M059J (cell line): ENCODE measurements around the gene MEIOSIN. TPM values are rescaled to one million over a fixed set of nuclear protein-coding genes. Genes with fewer than 3 reads are reported as not detected.
"Not testable (repeated sequence)": the region's sequence is repeated elsewhere in the genome, so short reads cannot be mapped to it uniquely, and the experiment has no call there.

ENCODE experiments used
- DNase-seq: peaks from one replicate; pipeline ENCODE4 v3.0.0-alpha.2; 2012; ENCODE audit warnings: low read depth
- total RNA-seq: library from RNA; depleted of rRNA; stranded (reverse); fragments of >200 nt; shearing (Covaris generic); gene quantifications from 2 replicates; pipeline ENCODE4 v1.2.3, GENCODE V29; 2014; rRNA removed

MEIOSIN gene
- 0.25 TPM in 1 of 2 replicates, not detected in the other for total RNA-seq

- no peak for DNase-seq
These were observed at the start of gene MEIOSIN for GRCh38 chr19:45733160-45733810. Gene MEIOSIN, plus strand, starts transcription at chr19:45733439. Its CDS starts 1,938 bp downstream, at chr19:45735377.

GRCh38 chr19:45685045-45685444 lies 48.2 kb upstream of the MEIOSIN start:
- not testable (repeated sequence) for DNase-seq

GRCh38 chr19:45687599-45687998 lies 45.6 kb upstream of the MEIOSIN start:
- DNase-seq = no peak

GRCh38 chr19:45691516-45692186 lies 41.6 kb upstream of the MEIOSIN start, which contains the start of gene SNRPD2:
Gene SNRPD2, minus strand, starts transcription at chr19:45691953. Its CDS starts 65 bp downstream, at chr19:45691888.
- peak; percentile 94 for DNase-seq

DNA sequence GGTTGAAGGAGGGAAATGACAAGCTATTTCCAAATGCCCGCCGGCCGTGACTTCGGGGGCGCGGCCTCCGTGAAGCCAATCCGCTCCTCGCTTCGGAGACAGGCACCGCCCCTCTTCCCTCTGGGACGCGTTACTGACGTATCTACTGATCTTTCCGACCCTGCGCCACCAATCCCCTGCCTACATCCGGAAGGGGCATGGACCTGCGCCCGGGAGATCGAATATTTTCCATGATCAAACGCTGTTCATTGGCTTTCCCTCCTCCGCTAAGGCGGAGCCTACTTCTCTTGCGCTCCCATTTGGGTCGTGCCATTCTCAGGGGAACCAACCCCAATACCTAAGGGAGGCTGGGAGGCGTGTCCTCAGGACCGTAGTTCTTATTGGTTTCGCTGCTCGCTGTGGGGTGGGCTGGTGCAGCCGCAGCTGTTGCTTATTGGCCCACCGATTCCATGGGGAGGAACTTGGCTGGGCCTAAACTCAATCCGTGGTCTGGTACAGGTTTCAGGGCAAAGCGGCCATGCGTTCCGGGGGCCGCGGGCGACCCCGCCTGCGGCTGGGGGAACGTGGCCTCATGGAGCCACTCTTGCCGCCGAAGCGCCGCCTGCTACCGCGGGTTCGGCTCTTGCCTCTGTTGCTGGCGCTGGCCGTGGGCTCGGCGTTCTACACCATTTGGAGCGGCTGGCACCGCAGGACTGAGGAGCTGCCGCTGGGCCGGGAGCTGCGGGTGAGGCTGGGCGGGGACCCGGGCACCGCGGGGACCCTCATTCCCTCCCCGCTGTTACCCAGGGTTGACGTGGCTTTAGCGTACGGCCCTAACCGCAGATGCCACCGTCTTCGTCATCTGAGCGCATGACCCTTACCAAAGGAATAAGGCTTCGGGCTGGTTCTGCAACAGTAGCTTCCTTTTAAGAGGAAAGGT lies 40.8 kb upstream of the MEIOSIN start, which contains the start of gene QPCTL:
Gene QPCTL, plus strand, starts transcription at position 480 of the 919 bp plus-strand sequence. Its CDS starts 38 bp downstream, at position 518.
- DNase-seq = peak; percentile 100

DNA sequence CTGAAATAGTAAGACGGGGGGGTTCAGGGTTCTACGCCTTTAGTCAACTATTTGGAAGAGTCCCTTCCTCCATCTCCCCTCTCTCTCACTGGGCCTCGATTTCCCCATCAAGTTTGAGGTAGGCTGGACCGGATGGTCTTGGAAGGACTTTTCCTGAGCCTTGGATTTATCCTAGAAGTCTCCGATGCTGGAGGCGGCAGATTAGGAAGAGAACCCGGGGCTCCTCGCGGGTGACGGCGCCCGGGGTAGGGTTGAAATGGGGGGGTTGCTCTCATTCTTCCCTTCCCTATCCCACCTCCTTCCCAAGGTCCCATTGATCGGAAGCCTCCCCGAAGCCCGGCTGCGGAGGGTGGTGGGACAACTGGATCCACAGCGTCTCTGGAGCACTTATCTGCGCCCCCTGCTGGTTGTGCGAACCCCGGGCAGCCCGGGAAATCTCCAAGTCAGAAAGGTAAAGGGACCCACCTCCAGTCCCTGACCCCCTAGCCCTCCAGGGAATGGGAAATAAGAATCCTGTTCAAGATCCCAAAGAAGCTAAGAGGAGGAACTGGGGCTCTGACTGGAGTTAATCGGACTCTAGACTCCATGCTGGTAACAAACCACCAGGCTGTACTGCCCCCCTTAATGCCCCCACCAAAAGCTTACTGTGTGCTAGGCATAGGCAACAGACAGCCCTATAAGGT lies 40.0 kb upstream of the MEIOSIN start:
- DNase-seq = peak; percentile 71

DNA sequence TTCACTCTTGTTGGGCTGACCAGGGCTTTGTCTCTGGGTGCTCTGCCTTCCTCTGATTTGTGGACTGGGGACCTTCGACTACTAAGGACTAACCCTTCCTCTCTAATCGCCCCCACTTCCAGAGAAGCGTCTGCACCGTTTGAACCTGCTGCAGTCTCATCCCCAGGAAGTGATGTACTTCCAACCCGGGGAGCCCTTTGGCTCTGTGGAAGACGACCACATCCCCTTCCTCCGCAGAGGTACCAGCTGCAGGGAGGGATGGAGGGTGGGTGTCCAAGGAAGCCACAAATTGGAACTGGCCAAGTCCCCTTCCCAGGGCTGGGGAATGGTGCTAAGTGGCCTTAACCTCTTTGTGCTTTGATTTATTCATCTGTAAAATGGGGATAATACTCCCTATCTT lies 31.6 kb upstream of the MEIOSIN start:
- DNase-seq = no peak

DNA sequence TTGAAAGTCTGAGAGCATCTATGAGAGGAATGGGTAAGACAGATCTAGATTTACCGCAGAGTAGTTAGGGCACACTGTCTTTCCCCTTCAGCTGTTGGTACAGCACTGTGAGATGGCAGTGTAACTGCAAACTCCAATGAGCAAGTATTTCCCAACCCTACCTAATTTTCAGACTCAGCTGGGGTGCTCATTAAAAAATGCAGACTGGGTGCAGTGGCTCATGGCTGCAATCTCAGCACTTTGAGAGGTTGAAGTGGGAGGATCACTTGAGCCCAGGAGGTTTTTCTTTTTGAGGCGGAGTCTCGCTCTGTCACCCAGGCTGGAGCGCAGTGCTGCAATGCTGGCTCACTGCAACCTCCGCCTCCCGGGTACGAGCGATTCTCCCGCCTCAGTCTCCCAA lies 28.1 kb upstream of the MEIOSIN start:
- no peak for DNase-seq

GRCh38 chr19:45705710-45706415 lies 27.4 kb upstream of the MEIOSIN start:
- DNase-seq = no peak

- no peak for DNase-seq
These were observed 22.7 kb upstream of the MEIOSIN start for GRCh38 chr19:45710356-45711130.

DNA sequence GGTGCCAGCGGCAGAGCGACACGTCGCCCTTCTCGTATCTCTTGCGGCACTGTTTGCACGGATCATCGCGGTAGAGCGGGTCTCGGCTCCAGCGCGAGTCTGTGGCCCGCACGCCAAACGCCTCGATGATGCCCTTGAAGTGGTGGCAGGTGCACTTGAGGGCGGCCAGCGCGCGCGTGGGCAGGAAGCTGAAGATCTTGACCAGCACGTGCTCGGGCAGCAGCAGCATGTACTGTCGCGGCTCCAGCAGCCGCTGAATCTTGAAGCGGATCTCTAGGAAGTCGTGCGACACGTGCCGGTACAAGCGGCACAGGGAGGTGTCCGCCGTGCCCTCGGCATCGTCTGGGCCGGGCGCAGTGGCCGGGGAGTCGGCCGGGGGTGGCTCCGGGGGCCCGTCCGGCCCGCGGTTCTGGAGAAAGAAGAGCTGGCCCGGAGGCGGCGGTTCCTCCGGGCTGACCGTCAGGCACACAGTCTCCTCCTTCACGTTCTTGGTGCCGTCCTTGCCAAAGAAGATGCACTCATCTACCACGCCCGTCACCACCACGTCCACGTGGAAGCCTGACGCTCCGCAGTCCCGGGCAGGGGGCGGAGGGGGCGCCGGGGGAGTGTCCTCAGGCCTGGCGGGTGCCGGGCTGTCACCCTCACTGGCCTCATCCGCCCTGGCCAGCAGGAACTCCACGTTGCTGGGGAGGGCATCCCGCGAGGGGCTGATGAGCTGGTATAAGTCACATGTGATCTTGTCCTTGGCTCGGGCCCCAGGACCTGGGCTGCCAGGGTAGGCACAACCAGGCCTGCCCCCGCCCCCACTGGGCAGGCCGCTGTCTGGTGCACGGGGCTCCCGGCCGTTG lies 21.2 kb upstream of the MEIOSIN start:
- no peak for DNase-seq

DNA sequence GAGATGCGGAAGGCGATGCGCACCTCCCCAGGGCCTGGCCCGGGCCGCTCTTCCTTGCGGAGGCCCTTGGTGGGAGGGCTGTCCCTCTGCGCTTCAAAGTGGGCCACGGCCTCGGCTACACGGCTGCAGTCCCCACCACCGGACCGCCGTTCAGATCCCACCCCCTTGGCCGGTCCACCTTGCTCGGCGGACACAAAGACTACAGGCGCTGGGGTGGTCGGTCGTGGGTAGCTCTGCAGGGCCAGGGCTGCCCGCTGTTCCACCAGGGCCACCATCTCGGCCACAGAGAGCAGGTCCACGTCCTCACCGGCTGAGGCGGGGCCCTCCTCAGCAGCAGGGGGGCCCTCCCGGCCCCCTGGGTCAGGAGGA lies 20.6 kb upstream of the MEIOSIN start:
- DNase-seq = no peak

DNA sequence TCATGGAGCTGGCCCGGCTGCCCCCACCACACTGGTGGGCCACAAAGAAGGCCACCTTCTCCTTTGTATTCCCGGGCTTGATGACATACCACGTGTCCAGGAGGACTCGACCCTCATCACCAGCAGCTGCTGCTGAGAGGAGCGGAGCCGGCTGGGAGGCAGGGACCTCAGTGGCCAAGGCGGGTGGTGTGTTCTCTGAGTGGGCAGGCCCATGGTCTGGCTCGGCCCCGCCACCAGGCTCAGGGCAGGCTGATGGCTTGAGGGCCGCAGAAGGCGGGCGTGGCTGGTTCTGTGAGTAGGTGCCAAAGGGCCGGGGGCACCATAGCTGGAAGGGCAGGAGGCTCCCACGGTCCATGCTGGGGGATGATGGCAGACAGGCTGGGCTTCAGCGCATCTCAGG lies 20.1 kb upstream of the MEIOSIN start:
- no peak for DNase-seq

GRCh38 chr19:45715139-45715538 lies 18.1 kb upstream of the MEIOSIN start:
- no peak for DNase-seq

DNA sequence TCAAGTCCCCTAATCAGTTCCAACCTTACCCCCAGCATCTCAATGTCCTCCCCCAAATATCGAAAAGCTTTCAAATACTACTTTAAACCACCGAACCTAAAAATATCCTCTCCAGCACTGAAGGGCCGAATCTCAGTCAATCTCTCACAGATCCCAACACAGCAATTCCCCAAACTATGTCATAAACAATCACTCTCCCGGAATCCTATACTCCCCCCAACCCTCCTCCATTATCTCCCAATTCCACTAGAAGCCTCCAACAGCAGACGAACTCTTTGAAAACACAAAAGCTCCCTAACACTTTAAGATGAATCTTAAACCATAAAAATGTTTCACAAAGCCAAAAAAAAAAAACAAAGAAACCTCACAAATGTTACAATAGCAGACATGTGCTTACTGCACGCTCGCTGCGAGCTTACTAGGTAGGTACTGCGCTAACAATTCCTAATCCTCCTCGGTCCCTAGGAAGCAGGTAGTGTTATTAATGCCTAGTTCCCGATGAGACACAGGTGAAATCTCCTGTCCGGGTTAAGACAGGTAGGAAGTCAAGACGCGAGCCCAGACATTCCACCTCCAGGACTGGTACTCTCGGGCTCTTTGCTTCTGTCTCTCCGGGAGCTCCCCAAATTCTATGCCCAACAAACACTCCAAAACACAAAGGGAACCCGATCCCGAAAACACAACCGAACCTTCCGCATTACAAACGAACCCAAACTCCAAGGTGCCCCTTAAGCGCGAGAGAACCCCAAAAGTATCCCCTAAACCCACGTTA lies 16.7 kb upstream of the MEIOSIN start:
- DNase-seq = peak; percentile 40

GRCh38 chr19:45717131-45717982 lies 15.9 kb upstream of the MEIOSIN start:
- peak; percentile 99 for DNase-seq

DNA sequence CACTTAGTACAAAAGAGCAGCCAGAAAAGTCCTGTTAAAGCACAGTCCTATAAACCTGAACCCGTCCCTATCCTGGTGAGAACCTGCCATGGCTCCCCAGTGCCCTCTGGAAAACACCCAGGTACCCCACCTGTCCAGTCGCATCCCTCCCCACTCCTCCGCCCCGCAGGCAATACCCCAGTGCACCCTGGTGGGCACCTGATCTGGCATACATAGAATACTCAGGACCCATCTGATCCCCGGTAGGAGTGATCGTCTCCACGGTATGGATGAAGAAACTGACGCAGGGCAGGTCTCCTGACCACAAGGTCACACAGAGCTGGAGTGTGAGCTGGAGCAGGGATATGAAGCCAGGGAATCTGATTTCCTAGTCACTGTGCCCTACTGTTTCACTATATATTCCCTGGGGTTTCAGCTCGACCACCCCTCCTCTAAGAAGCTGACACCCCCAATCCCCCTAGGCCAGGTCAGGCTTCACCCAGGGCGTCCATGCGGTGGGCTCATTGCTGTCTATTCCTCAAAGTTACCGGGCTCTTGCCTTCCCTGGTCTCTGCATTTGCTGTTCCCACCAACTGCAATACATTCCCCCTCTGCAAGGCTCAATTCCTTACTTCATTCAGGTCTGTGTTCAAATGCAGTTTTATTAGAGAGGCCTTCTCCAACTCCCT lies 15.1 kb upstream of the MEIOSIN start:
- peak; percentile 27 for DNase-seq
